HG03039 (cell line): Measurements from ENCODE around the gene THBS2.
A peak's percentile ranks its signal among the peaks of the same experiment; 100 is the strongest.
"Not testable (repeated sequence)": the region's sequence is repeated elsewhere in the genome, so short reads cannot be mapped to it uniquely, and the experiment has no call there.

Experiments
- ATAC-seq: cut with Tn5 transposase; IDR thresholded peaks from one replicate; pipeline ENCODE4 v1.9.1; 2021; ENCODE audit warnings: mild to moderate bottlenecking, moderate library complexity; ENCODE audit not compliant: unreplicated experiment

Gene THBS2

DNA sequence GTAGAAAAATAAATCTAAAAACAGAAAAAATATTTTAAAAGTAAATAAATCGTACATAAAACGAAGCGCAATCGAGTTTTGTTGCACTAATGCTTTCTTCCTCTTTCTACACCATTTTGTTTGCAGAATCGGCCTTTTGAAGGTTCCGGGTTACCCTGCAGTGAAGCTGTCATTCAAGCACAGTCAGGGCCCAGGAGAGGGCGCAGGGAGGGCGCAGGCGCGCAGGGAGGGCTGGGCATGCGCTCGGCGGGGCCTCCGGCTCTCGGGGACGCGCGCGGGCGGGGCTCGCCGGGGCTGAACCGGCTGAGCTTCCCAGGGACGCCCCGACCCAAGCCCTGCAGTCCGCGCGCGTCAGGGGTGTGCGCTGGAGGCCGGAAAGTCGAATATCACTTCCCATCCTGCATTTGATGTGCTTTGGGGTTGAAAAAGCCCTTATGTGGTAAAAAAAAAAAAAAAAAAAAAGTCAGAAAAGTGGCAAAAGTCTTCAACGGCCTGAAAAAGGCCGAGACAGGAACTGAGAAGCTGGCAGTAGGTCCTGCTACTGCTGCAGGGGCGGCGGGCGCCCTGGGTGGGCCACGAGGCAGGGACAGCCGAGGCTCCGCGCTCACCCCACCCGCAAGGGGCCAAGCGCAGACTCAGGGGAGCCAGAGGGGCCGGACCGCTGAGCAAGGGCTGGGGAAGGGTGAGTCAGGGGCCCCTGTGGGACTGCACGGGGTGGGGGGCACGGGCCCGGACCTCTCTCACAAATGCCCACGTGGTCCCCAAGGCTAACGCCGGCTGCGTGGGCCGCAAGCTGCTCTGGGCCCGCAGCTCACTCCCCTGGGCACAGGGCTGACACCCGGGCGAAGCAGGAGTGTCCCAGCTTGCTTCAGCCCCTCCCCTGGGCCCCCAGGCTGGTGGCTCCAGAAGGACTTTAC, 40.5 kb downstream of the THBS2 start:
- ATAC-seq: peak; percentile 99

DNA sequence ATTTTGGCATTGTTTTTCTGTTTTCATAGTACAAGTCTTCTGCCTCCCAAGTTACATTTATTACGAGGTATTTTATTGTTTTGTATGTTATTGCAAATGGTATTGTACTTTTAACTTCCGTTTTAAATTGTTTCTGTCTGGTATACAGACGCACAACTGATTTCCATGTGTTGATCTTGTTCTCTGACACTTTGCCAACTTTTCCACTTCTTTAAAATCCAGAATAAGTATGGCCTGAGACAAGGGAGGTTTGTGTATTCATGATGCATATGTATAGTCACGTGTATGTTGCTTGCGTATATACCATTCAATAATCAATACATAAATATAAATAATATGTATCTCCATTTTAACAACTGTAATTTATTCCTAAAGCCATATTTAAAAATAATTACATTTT, 41.2 kb downstream of the THBS2 start:
- no peak for ATAC-seq

DNA sequence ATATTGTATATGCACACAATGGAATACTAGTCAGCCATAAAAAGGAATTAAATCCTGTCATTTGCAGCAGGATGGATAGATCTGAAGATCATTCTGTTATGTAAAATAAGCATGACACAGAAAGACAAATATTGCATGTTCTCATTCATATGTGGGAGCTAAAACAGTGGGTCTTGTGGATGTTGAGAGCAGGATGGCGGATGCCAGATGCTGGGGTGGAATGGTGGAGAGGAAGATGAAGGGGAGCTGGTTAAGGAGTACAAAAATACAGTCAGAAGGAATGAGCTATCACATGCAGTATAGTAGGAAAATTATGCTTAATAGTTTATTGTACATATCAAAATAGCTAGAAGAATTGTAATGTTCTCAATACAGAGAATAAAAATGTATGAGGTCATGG, 41.8 kb downstream of the THBS2 start:
- ATAC-seq: no peak

DNA sequence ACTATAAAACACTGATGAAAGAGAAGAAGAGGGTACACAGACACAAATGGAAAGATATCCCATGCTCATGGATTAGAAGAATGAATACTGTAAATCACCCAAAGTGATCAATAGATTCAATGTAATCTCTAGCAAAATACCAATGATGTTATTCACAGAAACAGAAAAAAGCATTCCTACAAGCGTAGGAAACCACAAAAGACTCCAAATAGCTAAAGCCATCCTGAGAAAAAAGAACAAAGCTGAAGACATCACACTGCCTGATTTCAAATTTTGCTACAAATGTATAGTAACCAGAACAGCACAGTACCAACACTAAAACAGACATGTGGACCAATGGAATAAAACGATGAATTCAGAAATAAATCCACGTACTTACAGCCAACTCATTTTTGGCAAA, 43.0 kb downstream of the THBS2 start:
- no peak for ATAC-seq

DNA sequence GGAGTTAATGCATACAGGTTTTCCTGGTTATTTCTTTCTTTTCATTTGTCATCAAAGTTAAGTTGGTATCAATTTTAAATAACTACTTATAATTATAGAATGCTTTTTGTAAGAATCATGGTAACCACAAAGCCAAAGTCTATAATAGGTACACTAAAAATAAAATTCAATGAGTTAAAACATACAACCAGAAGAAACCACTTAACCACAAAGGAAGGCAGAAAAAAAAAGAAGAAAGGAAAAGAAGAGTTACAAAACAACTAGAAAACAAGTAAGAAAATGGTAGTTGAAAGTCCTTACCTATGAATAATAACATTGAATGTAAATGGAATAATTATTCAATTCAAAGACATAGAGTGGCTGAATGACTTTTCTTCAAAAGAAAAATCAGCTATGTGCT, 45.6 kb downstream of the THBS2 start:
- ATAC-seq: no peak

DNA sequence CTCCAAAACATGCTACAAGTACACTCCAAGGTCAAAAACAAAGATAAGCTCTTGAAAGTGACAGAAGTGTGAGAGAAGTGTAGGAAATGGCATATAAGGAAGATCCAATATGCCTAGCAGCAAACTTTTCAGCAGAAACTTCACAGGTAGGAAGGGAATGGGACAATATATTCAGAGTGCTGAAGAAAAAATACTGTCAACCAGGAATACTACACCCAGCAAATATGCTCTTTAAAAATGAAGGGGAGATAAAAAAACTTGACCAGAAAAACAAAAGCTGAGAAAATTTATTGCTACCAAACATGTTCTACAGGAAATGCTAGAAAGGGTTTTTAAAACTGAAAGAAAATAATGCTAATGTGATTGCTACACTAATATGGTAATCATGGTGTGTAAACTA, 46.2 kb downstream of the THBS2 start:
- ATAC-seq: no peak

DNA sequence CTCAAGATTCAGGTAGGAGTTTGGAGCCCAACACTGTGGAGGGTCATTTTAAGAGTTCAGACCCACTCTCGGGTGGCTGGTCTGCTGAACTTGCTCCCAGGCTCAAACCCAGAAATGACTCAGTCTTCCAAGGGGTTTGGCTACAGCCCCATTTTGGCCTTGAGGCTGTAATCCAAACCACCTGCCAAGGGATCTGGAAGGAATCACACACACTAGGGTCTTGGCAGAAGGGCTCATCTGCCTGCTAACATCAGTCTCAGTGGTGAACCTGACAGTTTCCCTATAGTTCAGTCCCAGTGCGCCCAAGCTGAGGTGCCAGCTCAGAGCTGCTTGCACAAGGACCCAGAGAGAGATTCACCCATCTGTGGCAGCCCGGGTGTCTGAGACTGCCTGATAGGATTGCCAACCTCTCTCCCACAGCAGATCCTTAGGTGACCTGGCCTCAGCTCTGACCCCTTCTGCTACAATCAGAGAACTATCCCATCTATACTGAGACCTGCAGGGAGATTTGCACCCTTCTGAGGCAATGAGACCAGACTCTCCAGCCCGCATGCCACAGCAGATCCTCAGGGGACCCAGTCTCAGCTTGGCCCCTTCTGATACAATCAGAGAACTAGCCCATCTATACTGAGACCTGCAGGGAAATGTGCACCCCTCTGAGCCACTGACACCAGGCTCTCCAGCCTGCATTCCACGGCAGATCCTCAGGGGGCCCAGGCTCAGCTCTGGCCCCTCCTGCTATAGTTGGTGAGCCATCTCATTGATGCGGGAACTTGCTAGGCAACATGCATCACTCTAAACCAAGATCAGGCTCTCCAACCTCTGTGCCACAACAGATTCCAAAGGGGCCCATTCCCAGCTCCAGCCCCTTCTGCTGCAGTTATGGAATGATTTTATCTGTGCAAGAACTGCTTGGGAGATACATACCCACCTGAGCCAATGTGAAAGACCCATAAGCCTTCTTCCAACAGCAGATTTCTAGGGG, 48.2 kb downstream of the THBS2 start:
- ATAC-seq: no peak

DNA sequence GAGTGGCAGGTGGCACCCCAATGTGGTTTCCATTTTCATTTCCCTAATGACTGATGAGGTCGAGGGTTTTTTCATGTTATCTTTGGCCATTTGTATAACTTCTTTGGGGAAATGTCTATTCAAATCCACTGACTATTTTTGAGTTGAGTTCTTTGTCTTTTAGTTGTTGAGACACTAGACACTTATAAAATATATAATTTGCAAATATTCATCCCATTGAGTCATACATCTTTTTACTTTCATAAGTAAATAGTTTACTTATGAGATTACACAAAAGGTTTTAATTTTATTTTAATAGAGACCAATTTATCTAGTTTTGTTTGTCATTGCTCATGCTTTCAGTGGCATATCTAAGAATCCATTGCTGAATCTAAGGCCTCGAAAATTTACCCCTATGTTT, 49.5 kb downstream of the THBS2 start:
- no peak for ATAC-seq

DNA sequence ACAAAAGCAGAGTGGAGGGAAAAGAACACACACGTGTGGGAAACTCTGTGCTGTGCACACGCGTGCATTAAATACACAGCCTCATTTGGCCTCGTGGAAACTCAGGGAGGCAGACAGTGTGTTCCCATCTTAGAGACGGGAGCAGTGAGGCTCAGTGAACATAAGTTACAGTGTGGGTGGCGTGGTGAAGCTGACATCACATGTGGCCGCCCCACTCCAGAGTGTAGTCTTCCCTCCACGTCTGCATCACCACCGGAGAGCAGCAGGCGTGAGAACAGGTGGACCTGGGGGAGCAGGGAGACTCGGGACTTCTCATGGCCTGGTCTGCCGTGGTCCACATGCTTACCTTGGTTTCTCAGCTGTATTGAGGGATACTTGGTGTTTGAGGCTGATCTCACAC, 51.7 kb downstream of the THBS2 start:
- ATAC-seq: no peak

DNA sequence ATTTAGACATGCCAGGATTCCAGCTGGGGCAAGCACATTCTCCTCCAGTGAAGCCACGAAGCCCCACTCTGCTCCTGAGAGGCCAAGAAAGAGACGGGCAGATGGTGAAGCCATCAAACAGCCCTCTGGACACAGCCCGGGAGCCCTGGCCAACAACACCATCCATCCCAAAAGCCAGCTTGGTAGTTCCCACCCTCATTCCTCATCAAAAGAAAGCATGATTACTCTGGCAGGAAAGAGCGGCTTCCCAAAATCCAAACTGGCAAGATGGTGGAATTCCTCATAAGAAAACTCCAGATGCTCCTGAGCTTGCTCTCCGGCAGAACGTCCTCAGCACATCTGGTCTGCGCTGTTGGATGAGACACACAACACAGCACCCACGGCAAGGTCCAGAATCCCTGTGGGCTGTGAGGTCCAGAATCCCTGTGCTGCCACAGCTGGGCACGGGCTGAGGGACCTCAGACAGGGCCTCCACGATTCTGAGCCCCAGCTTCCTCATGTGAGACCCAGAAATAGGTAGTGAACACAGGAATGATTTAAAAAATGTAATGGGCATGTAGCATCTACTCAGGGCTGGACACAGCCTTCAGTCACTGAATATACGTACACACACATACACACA, 52.6 kb downstream of the THBS2 start:
- ATAC-seq: no peak

DNA sequence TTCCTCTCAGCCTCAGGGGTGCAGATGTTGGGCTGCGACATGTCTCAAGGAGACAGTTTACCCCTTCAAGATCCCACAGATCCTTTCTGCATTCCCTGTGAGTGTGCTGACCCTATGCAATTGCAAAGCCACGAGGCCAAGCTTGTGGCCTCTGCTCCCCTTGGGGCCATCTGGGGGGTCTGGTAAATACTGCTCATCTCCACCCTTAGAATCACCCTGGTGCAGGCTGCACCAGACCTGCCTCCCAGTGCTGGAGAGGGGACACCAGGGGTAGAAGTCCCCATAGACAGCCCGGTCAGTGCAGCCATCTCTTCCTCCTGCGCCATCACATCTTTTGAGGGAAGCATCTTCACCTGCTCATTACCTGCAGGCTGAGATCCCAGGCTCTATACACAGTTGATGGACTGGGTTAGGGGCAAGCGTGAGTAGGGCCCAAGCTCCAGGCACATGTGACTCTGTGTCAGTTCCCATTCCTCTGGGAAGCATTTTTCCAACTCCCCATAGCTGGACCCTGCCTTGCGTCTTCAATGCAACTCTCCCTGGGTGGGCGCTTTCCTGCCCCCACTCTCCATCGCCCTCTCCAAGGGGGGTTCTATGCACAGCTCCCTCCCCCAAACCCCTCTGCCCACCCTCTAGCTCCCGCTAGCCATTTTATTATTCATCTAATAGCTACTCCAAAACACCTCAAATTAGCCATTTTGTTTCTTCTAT, 53.9 kb downstream of the THBS2 start:
- ATAC-seq: no peak

DNA sequence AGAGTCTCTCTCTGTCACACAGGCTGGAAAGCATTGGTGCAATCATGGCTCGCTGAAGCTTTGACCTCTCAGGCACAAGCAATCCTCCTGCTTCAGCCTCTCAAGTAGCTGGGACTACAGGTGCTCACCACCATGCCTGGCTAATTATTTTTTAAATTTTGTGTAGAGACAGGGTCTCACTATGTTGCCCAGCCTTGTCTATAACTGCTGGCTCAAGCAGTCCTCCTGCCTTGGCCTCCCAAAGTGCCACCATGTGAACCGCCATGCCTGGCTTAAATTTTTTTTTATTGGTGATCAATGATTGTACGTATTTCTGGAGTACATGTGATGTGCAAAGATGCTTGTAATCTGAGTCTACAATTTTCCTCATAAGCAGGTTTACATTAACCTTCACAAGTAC, 54.8 kb downstream of the THBS2 start:
- no peak for ATAC-seq

DNA sequence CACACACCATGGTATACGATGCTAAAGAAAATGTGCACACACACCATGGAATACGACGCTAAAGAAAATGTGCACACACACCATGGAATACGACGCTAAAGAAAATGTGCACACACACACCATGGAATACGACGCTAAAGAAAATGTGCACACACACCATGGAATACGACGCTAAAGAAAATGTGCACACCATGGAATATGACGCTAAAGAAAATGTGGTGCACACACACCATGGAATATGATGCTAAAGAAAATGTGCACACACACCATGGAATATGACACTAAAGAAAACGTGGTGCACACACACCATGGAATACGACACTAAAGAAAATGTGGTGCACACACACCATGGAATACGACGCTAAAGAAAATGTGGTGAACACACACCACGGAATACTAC, 55.7 kb downstream of the THBS2 start:
- not testable (repeated sequence) for ATAC-seq

DNA sequence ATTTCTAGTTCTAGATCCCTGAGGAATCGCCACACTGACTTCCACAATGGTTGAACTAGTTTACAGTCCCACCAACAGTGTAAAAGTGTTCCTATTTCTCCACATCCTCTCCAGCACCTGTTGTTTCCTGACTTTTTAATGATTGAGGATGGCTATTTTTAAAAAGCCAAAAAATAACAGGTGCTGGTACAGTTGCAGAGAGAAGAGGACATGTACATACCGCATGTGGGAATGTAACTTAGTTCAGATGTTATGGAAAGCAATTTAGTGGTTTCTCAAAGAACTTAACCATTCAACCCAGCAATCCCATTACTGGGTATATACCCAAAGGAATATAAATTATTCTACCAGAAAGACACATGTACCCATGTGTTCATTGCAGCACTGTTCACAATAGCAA, 57.4 kb downstream of the THBS2 start:
- not testable (repeated sequence) for ATAC-seq

DNA sequence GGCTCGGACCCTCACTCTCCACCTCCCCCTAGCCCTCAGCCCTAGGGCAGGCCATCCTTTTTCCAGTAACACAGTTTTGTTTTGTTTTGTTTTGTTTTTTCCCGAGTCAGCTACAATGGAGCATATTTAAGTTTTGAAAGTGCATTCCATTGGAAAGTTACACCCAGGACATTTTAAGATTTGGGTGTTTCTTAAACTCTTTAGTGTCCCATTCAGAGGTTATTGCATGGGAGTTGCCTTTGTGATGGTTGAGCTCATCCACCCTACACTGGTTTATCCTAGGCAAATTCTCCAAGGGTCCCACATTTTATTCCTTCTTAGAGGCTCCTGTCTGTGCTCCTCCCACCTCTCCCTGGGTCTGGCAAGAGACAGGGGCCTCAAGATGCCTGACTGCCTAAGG, 58.9 kb downstream of the THBS2 start:
- ATAC-seq: no peak

DNA sequence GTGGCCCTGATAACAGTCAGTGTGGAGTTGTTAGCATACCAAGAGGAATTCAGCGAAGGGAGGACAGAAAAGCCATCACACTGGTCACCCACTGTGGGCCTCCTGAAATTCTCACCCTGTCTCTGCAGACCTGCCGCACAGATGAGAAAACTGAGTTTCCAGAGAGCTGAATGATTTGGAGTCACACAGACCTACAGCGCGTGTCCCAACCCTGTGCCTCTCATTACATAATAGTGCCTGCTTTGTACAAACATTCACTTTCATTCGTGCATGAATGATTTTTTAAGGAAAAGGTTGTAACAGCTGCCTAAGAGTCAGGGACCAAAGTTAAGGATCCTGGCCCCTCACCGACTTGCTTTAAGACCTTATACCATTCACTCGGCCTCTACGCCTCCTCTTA, 62.7 kb downstream of the THBS2 start:
- no peak for ATAC-seq

DNA sequence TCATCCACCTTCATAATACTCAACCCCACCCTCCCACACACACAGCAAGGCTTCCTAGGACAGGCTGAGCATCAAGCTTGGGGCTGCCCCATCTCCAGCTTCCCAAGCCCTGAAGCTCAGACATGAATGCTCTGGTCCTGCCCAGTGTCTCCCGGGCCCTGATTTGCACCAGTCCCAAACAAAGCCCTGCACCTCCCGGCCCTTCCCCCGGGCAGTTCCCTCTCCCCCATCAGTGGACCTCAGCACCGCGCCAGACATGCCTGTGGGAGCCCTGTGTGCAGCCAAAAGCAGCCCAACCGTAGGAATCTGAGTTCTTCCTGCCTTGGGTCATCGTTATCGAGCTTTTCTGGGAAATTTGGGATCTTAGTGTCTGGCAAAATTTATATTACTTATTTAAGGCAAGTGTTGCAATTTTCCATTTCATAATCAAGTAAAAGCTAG, 63.5 kb downstream of the THBS2 start:
- ATAC-seq: no peak

DNA sequence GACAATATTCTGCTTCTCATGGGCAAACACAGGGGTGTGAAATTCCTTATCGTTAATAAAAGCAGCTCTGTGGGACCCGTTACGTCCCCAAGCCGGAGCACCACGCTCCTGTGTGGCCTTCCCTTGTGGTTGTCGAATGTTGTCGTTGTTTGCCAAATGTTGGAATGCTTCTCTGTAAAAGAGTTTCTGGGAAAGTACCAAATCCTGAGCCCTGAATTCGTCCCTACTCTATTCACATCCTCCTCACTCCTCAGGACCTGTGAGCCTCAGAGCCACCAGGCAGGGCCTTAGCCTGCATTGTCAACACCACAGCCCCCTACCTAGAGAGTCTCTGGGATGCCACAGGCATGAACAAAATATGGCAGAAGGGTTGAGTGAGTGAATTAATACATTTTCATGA, 64.0 kb downstream of the THBS2 start:
- no peak for ATAC-seq

DNA sequence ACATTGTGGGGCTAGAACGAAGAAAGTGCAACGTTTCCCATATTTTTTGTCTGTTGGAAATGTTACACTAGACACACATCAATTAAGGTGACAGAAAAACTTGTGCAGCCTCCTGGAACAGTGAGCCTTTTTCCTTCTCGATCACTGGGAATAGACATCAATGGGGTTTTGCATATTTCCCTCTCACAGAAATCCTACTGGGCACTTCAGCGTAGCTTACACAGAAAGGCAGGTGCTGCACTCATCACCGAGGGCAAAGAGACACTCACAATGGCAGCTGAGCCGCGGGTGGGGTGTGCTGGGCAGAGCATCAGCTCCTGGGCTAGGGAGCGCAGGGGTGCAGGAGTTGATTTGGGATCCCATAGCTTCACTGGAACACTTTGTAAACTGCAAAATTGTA, 64.5 kb downstream of the THBS2 start:
- no peak for ATAC-seq

DNA sequence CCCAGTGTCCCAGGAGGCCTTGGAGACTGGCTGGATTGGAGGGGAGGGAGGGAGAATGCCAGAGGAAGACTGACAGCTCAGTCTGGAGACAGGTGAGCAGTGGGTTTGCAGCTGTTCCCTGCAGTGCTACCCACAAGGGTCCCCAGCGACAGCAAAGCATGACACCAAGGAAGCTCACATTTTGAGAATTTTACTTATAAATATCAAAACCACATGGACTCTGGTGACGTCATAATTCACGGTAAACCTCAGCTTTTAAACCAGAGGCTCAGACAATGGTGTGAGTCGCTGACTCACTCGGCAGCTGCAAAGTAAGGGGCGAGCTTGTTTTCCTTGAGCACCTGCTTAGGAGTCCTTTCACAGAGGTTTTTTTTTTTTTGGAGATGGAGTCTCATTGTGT, 65.2 kb downstream of the THBS2 start:
- no peak for ATAC-seq

DNA sequence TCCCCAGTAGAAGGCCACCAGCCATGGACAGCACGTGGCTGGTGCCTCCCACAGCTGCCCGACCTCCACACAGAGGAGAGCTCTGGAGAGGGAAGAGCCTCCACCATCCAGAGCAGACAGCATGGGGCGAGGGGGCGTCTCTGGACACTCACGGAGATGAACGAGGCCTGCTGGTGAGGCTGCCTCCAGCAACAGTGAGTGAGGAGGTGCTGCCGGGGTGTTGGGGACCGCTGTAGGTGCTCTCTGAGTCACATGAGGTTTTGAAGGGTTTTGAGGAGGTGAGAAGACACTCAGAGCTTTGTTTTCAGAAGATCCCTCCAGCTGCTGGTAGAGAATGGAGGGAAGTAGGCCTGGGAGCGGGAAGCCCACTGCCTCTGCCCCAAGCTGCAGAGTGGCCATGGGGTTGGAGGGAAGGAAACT, 65.6 kb downstream of the THBS2 start:
- no peak for ATAC-seq
